HFFc6 (cell line): ENCODE data around the gene RANGAP1. TPM values are rescaled to one million over a fixed set of nuclear protein-coding genes. Genes with fewer than 3 reads are reported as not detected.

Source experiments
- DNase-seq: peaks from one replicate; pipeline ENCODE4 v3.0.0-alpha.2; 2018
- H3K27ac Mint-ChIP-seq: 2 replicates; pipeline ENCODE4 v1.8.0; 2020; ENCODE audit warnings: mild to moderate bottlenecking, mixed read lengths
- H3K27me3 Mint-ChIP-seq: 2 replicates; pipeline ENCODE4 v1.8.0; 2021; ENCODE audit warnings: mild to moderate bottlenecking, moderate library complexity, mixed read lengths; ENCODE audit not compliant: insufficient read depth
- H3K36me3 Mint-ChIP-seq: 2 replicates; pipeline ENCODE4 v1.8.0; 2021; ENCODE audit warnings: low read depth, mixed read lengths
- H3K4me1 Mint-ChIP-seq: 2 replicates; pipeline ENCODE4 v1.8.0; 2020; ENCODE audit warnings: low read depth, mixed read lengths
- H3K4me3 Mint-ChIP-seq: 2 replicates; pipeline ENCODE4 v1.8.0; 2020; ENCODE audit warnings: mild to moderate bottlenecking, moderate library complexity, mixed read lengths
- H3K9me3 Mint-ChIP-seq: 2 replicates; pipeline ENCODE4 v1.8.0; 2020; ENCODE audit warnings: mild to moderate bottlenecking, mixed read lengths
- total RNA-seq, 6 experiments: library from RNA; stranded (reverse); fragmentation: NEBNext Ultra II Directional; extraction: Animal tissue kit (Norgen Biotek cat#: 25700); gene quantifications; 2 replicates in 1 of 6; 3 replicates in 5 of 6; pipeline ENCODE4 v1.2.3, GENCODE V29; 2021
- TF ChIP-seq, protein P1 (sequence below): fragments of 200-600 bp; sonication (generic); IDR thresholded peaks from 2 replicates; pipeline ENCODE4 v1.5.0; 2021; ENCODE audit warnings: antibody characterized with exemption, mild to moderate bottlenecking

RANGAP1 gene
- total RNA-seq, 6 experiments from 2014 or later, result 215 to 249 (median 227) TPM

DNA sequence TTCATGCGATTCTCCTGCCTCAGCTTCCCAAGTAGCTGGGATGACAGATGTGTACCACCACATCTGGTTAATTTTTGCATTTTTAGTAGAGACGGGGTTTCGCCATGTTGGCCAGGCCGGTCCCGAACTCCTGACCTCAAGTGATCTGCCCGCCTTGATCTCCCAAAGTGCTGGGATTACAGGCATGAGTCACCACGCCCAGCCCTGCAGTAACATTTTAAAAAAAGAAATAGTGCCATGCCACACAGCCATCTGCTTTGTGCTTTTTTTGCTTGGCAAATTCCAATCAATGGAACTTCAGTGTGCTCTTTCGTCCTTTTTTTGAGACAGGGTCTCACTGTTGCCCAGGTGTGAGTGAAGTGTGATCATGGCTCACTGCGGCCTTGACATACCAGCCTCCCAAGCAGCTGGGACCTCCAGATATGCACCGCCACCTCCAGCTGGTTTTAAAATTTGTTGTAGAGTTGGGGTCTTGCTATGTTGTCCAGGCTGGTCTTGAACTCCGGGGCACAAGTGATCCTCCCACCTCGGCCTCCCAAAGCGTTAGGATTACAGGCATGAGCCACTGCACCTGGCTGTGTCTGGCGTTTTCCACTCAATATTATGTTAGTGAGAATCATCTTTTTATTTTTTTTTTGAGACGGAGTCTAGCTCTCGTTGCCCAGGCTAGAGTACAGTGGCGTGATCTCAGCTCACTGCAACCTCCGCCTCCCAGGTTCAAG is 43.4 kb downstream of the RANGAP1 start:
- Mint-ChIP-seq H3K36me3 (peaks cover 17% of the 10 kb centered on the region), H3K27ac (peak overlapping the region; percentile 29), H3K9me3 (no peaks in the 10 kb centered on the region), H3K4me1 (peaks cover 12% of the 10 kb centered on the region), H3K27me3 (peaks cover 15% of the 10 kb centered on the region), H3K4me3 (0 out of 2 replicates have a peak overlapping the region, but pooled peaks have one; percentile 13)
- TF ChIP-seq, protein P1, sequence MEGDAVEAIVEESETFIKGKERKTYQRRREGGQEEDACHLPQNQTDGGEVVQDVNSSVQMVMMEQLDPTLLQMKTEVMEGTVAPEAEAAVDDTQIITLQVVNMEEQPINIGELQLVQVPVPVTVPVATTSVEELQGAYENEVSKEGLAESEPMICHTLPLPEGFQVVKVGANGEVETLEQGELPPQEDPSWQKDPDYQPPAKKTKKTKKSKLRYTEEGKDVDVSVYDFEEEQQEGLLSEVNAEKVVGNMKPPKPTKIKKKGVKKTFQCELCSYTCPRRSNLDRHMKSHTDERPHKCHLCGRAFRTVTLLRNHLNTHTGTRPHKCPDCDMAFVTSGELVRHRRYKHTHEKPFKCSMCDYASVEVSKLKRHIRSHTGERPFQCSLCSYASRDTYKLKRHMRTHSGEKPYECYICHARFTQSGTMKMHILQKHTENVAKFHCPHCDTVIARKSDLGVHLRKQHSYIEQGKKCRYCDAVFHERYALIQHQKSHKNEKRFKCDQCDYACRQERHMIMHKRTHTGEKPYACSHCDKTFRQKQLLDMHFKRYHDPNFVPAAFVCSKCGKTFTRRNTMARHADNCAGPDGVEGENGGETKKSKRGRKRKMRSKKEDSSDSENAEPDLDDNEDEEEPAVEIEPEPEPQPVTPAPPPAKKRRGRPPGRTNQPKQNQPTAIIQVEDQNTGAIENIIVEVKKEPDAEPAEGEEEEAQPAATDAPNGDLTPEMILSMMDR, result no peak
- DNase-seq, result no peak

DNA sequence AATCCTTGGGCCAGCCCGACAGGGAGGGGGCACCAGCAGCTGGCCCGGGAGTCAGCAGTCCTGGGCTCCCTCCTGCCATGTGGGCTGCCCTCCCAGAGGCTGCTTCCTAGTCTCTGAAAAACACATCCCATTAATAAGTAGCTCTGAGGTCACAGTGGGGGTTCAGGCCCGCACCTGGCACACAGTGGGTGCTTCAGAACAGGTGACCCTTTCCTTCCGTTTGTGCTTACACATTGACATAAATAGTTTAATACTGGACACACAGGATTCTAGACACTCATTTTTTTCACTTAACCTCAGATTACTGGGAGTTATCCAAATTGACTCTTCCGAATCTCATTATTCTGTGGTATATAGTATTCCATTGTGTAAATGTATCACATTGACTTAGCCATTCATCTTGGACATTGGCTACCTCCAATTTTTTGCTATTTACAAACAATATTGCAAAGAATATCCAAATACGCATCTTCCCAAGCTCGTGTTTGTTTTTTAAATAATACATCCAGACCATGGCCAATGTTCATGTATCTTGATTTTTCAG is 44.8 kb downstream of the RANGAP1 start:
- Mint-ChIP-seq H3K27ac (no peak overlapping the region), H3K4me1 (peaks cover 12% of the 10 kb centered on the region), H3K9me3 (no peaks in the 10 kb centered on the region), H3K27me3 (peaks cover 16% of the 10 kb centered on the region), H3K4me3 (no peak overlapping the region), H3K36me3 (peaks cover 15% of the 10 kb centered on the region)
- no peak for DNase-seq
- TF ChIP-seq, protein P1, result no peak

DNA sequence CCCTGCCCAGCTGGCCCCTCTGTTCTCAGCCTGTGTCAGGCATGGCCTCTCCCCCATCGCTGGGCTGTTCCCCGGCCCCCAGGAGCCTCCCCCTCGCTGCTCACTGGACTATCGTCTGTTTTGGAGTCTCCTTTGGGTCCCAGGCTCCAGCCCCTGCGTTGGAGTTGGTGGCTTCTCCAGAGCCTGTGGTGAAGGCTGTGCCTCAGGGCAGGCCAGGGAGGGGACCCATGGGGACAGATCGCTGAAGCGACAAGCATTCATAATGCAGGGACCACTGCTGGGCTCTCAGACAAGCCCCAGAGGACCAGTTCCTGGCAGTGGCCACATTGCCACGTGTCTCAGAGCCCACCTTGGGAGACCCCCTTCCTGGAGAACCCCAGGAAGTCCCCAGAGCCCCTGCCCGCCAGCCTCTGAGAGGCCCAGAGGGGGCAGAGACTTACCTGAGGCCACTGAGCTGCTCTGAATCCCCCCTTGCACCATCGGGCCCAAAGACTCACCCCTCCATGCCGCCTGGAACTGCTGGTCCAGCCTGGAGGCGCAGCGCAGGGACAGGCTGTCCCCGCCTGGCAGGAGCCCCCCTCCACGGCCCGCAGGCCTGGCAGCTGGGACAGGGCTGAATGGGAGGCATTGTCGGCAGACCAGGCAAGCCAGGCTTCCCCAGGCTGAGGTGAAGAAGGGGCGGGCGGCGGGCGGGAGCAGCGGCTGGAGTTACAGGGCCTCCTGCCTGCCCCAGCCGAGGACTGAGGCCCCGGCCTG is 45.4 kb downstream of the RANGAP1 start, which contains the start of gene CHADL:
Gene CHADL, minus strand, starts transcription at position 555 of the 756 bp plus-strand sequence. Its CDS starts 50 bp downstream, at position 505.
- H3K27ac Mint-ChIP-seq, result no peak within 1 kb of the TSS
- peaks cover 12% of the 10 kb centered on the region for H3K4me1 Mint-ChIP-seq
- H3K27me3 Mint-ChIP-seq, result peaks cover 16% of the 10 kb centered on the region
- TF ChIP-seq, protein P1, result no peak
- no peak within 1 kb of the TSS for H3K4me3 Mint-ChIP-seq
- peaks cover 15% of the 10 kb centered on the region for H3K36me3 Mint-ChIP-seq
- no peak for DNase-seq
- H3K9me3 Mint-ChIP-seq, result no peaks in the 10 kb centered on the region

DNA sequence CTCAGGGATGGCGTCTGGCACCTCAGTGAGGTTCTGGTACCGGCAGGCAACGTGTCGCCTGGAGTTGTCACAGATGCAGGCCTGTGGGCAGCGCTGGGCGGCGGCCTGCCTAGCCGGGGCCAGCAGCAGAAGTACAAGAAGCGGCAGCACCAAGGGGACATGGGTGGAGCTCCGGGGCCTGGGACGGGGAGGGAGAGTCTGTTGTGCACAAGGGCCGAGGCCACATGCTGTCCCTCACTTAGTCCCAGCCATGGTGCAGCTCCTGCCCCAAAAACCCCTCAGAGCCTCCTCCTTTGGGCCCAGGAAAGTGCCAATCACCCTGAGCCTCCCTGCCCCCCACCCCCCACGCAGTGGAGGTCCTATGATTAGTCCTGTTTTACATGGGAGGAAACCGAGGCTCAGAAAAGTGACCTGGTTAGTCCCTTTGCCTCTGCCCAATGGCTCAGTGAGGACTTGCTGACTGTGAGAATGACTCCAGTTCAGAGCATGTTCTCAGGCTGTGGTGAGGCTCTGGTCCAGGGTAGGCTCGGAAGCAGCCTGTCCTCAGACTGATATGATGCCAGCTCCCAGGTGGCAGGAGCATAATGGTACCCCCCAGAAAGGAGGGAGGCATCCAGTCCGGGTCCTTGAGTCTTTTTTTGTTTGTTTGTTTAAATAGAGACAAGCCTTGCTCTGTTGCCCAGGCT is 46.4 kb downstream of the RANGAP1 start:
- no peaks in the 10 kb centered on the region for H3K9me3 Mint-ChIP-seq
- peaks cover 15% of the 10 kb centered on the region for H3K36me3 Mint-ChIP-seq
- TF ChIP-seq, protein P1, result no peak
- no peak overlapping the region for H3K27ac Mint-ChIP-seq
- DNase-seq, result no peak
- peaks cover 16% of the 10 kb centered on the region for H3K27me3 Mint-ChIP-seq
- H3K4me3 Mint-ChIP-seq, result no peak overlapping the region
- peaks cover 12% of the 10 kb centered on the region for H3K4me1 Mint-ChIP-seq
